CD14-positive monocyte (primary cell): ENCODE data around the gene TGFB3. TPM values are rescaled to one million over a fixed set of nuclear protein-coding genes. Genes with fewer than 3 reads are reported as not detected.

Source experiments
- DNase-seq, 3 donors: peaks; one replicate each; pipeline ENCODE4 v3.0.0-alpha.2; 2011 to 2022
- H2AFZ ChIP-seq: 2 replicates; pipeline ENCODE4 v1.6.0; 2012; ENCODE audit warnings: mild to moderate bottlenecking, low read depth, low read length, inconsistent platforms; ENCODE audit not compliant: insufficient read depth, poor library complexity, severe bottlenecking
- H3K27ac ChIP-seq, 2 donors: 1 replicate in 1 of 2; 2 replicates in 1 of 2; pipeline ENCODE4 v1.5.1; 2012 to 2013; ENCODE audit warnings: low read length in 2 of 2, control low read depth in 1 of 2, inconsistent platforms in 1 of 2, low read depth in 1 of 2, mild to moderate bottlenecking in 1 of 2
- H3K27me3 ChIP-seq, 2 donors: one replicate each; pipeline versions ENCODE4 v1.6.0 to v1.6.1; 2011 to 2013; ENCODE audit warnings: low read length in 2 of 2; ENCODE audit not compliant: control insufficient read depth in 2 of 2, insufficient read depth in 2 of 2
- H3K36me3 ChIP-seq, 2 donors: replicated peaks in 1 of 2; 1 replicate in 1 of 2; 2 replicates in 1 of 2; pipeline versions ENCODE4 v1.5.1 to v1.6.1; 2012 to 2013; ENCODE audit warnings: low read length in 2 of 2, control low read depth in 1 of 2, inconsistent platforms in 1 of 2, mild to moderate bottlenecking in 1 of 2; ENCODE audit not compliant: insufficient read depth in 2 of 2, control insufficient read depth in 1 of 2
- H3K4me1 ChIP-seq, 2 donors: 1 replicate in 1 of 2; 2 replicates in 1 of 2; pipeline versions ENCODE4 v1.5.1 to v1.6.1; 2012 to 2013; ENCODE audit warnings: low read length in 2 of 2, control low read depth in 1 of 2, inconsistent platforms in 1 of 2, mild to moderate bottlenecking in 1 of 2, moderate library complexity in 1 of 2; ENCODE audit not compliant: insufficient read depth in 2 of 2, control insufficient read depth in 1 of 2
- H3K4me2 ChIP-seq: replicated peaks from 2 replicates; pipeline ENCODE3; 2012; ENCODE audit warnings: low read length, moderate library complexity, mild to moderate bottlenecking; ENCODE audit not compliant: poor library complexity, severe bottlenecking; ENCODE audit errors: extremely low read depth
- H3K4me3 ChIP-seq, 3 experiments: fragments of 200-600 bp in 1 of 3; sonication (generic) in 1 of 3; replicated peaks in 1 of 3; 1 replicate in 2 of 3; 2 replicates in 1 of 3; pipeline ENCODE4 v1.5.1; 2011 to 2013; ENCODE audit warnings: low read length in 3 of 3, mild to moderate bottlenecking in 3 of 3, control low read depth in 2 of 3, low read depth in 2 of 3, inconsistent platforms in 1 of 3, moderate library complexity in 1 of 3
- H3K79me2 ChIP-seq: 2 replicates; pipeline ENCODE4 v1.6.0; 2012; ENCODE audit warnings: mild to moderate bottlenecking, control low read depth, inconsistent platforms, low read length, moderate library complexity; ENCODE audit not compliant: insufficient read depth
- H3K9ac ChIP-seq: 2 replicates; pipeline ENCODE4 v1.6.0; 2017; ENCODE audit warnings: low read length, mild to moderate bottlenecking; ENCODE audit not compliant: insufficient read depth, poor library complexity, severe bottlenecking
- H3K9me3 ChIP-seq, 2 donors: replicated peaks in 1 of 2; 1 replicate in 1 of 2; 2 replicates in 1 of 2; pipeline versions ENCODE4 v1.5.1 to v1.6.1; 2012 to 2013; ENCODE audit warnings: low read length in 2 of 2, control low read depth in 1 of 2; ENCODE audit not compliant: control insufficient read depth in 1 of 2, insufficient read depth in 1 of 2
- H4K20me1 ChIP-seq: 2 replicates; pipeline ENCODE4 v1.6.0; 2012; ENCODE audit warnings: mild to moderate bottlenecking, low read length, control low read depth, moderate library complexity; ENCODE audit not compliant: insufficient read depth
- H3K27ac Mint-ChIP-seq, 7 donors: one replicate each; pipeline ENCODE4 v1.8.0; 2020; ENCODE audit warnings: mild to moderate bottlenecking in 7 of 7, mixed read lengths in 7 of 7, moderate library complexity in 6 of 7, inconsistent platforms in 2 of 7
- H3K27me3 Mint-ChIP-seq, 3 donors: one replicate each; pipeline ENCODE4 v1.8.0; 2021 to 2022; ENCODE audit warnings: low read depth in 3 of 3, mild to moderate bottlenecking in 3 of 3, mixed read lengths in 3 of 3, moderate library complexity in 3 of 3, inconsistent platforms in 1 of 3
- H3K36me3 Mint-ChIP-seq, 2 donors: one replicate each; pipeline ENCODE4 v1.8.0; 2020; ENCODE audit warnings: mixed read lengths in 2 of 2, inconsistent platforms in 1 of 2, mild to moderate bottlenecking in 1 of 2
- H3K4me1 Mint-ChIP-seq: one replicate; pipeline ENCODE4 v1.8.0; 2020; ENCODE audit warnings: mild to moderate bottlenecking, mixed read lengths
- H3K4me3 Mint-ChIP-seq, 2 donors: one replicate each; pipeline ENCODE4 v1.8.0; 2020; ENCODE audit warnings: mild to moderate bottlenecking in 2 of 2, mixed read lengths in 2 of 2, moderate library complexity in 1 of 2
- H3K9me3 Mint-ChIP-seq, 7 donors: one replicate each; pipeline ENCODE4 v1.8.0; 2020 to 2022; ENCODE audit warnings: mixed read lengths in 7 of 7, mild to moderate bottlenecking in 6 of 7, moderate library complexity in 6 of 7, inconsistent platforms in 2 of 7
- WGBS: methylation state at CpG from one replicate; pipeline ENCODE4 v1.1.5; 2013; ENCODE audit warnings: missing lambda C conversion rate; ENCODE audit not compliant: insufficient coverage; 5-methylcytosine and 5-hydroxymethylcytosine counted together
- intact Hi-C, 2 donors: fragments of 100-400 bp; cut with micrococcal nuclease; formaldehyde crosslinking; loops; one replicate each; pipeline versions ENCODE4 v1.15.0 to v1.15.1; 2023
- polyA plus RNA-seq, 3 donors: library from polyadenylated mRNA; depleted of rRNA in 1 of 3; unstranded in 2 of 3; stranded (reverse) in 1 of 3; fragments of 300-500 nt in 2 of 3; fragments of >200 nt in 1 of 3; fragmentation: Illumina TruSeq in 2 of 3; gene quantifications; 1 replicate in 2 of 3; 2 replicates in 1 of 3; pipeline ENCODE4 v1.2.3, GENCODE V29; 2012 to 2021
- TF ChIP-seq, protein P1 (sequence below): fragments of 200-600 bp; IDR thresholded peaks from one replicate; pipeline ENCODE4 v1.8.0; 2022; ENCODE audit warnings: antibody characterized with exemption, mild to moderate bottlenecking

Gene TGFB3
- polyA plus RNA-seq, 3 donors = 0.07 to 1.8 TPM; not detected in 1

DNA sequence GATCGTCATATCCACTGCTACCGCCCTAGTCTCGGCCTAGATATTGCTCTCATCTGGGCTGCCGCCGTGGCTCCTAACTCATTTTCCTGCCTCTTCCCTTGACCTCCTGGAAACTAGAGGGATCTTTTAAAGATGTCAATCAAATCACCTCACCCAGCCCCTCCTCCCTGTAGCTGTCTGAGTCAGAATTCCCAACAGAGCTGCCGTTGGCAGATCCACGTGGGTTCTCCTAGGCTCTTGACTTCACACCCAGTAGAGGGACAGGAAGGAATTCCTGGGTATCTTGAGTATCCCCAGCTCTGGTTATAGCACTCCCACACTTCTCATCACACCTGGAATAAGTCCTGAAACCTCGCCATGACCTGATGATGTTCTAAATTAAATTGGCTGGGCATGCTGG lies 11.9 kb downstream of the TGFB3 start:
- Mint-ChIP-seq H3K9me3 (no peaks in the 10 kb centered on the region), H3K36me3 (peaks cover 0 to 4% of the 10 kb centered on the region in 2 donors), H3K27me3 (no peaks in the 10 kb centered on the region), H3K4me1 (no peaks in the 10 kb centered on the region), H3K4me3 (no peak overlapping the region), H3K27ac (no peak overlapping the region)
- H4K20me1 ChIP-seq = no peaks in the 10 kb centered on the region
- H2AFZ ChIP-seq = no peak overlapping the region
- H3K27me3 ChIP-seq = no peaks in the 10 kb centered on the region
- no peak overlapping the region for H3K9ac ChIP-seq
- no peak overlapping the region for H3K4me2 ChIP-seq
- H3K4me3 ChIP-seq = no peak overlapping the region
- DNase-seq = no peak
- H3K9me3 ChIP-seq = no peaks in the 10 kb centered on the region
- 98% methylated on average over 5 of the region's 8 CpGs for WGBS
- no peaks in the 10 kb centered on the region for H3K4me1 ChIP-seq
- no peaks in the 10 kb centered on the region for H3K36me3 ChIP-seq
- no peak overlapping the region for H3K27ac ChIP-seq
- no peaks in the 10 kb centered on the region for H3K79me2 ChIP-seq
- TF ChIP-seq, protein P1, sequence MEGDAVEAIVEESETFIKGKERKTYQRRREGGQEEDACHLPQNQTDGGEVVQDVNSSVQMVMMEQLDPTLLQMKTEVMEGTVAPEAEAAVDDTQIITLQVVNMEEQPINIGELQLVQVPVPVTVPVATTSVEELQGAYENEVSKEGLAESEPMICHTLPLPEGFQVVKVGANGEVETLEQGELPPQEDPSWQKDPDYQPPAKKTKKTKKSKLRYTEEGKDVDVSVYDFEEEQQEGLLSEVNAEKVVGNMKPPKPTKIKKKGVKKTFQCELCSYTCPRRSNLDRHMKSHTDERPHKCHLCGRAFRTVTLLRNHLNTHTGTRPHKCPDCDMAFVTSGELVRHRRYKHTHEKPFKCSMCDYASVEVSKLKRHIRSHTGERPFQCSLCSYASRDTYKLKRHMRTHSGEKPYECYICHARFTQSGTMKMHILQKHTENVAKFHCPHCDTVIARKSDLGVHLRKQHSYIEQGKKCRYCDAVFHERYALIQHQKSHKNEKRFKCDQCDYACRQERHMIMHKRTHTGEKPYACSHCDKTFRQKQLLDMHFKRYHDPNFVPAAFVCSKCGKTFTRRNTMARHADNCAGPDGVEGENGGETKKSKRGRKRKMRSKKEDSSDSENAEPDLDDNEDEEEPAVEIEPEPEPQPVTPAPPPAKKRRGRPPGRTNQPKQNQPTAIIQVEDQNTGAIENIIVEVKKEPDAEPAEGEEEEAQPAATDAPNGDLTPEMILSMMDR = no peak
- intact Hi-C loops = no loop called here

DNA sequence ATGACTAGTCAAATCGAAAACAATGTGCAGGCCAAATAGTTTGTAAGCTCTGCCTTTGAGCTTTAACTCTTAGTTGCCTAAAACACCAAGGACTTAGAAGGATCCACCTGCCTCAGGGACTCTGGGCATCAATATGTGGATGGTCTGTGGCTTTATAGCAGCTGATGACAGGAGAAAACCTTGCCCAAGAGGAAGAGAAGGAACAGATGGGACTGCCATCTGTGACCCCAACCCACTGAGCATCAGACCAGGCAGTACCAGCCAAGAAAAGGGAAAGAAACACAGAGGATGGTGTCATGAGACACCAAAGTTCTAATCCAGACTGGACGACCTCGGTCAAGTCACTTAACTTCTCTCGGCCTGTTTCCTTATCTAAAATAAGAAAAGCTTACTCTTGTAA lies 12.7 kb downstream of the TGFB3 start:
- Mint-ChIP-seq H3K27me3 (no peaks in the 10 kb centered on the region), H3K9me3 (no peaks in the 10 kb centered on the region), H3K27ac (no peak overlapping the region), H3K36me3 (peaks cover 0 to 4% of the 10 kb centered on the region in 2 donors), H3K4me1 (no peaks in the 10 kb centered on the region), H3K4me3 (no peak overlapping the region)
- WGBS = no CpG with 5 or more reads among the region's 4 CpGs
- Histone ChIP-seq H4K20me1 (no peaks in the 10 kb centered on the region), H3K27me3 (no peaks in the 10 kb centered on the region), H3K9me3 (no peaks in the 10 kb centered on the region), H3K4me1 (no peaks in the 10 kb centered on the region), H3K36me3 (no peaks in the 10 kb centered on the region), H3K27ac (no peak overlapping the region), H3K4me3 (no peak overlapping the region), H2AFZ (no peak overlapping the region), H3K79me2 (no peaks in the 10 kb centered on the region), H3K9ac (no peak overlapping the region), H3K4me2 (no peak overlapping the region)
- TF ChIP-seq, protein P1 = no peak
- no peak for DNase-seq
- intact Hi-C loops = no loop called here
